RKO (cell line): ENCODE results near the gene SNX4.
"Not testable (repeated sequence)": the region's sequence is repeated elsewhere in the genome, so short reads cannot be mapped to it uniquely, and the experiment has no call there.

Source experiments
- DNase-seq: peaks from one replicate; pipeline ENCODE4 v3.0.0-alpha.2; 2016; ENCODE audit warnings: low spot score

SNX4 gene

GRCh38 chr3:125519678-125520562 is at the start of gene SNX4:
Gene SNX4 (minus strand): TSS chr3:125520202. CDS start chr3:125520172, 30 bp downstream.
- peak; percentile 95 for DNase-seq

- no peak for DNase-seq
These were observed 36.3 kb upstream of the SNX4 start for GRCh38 chr3:125556314-125556713.

- no peak for DNase-seq
These were observed 32.4 kb upstream of the SNX4 start for GRCh38 chr3:125552401-125552800.

- DNase-seq: no peak
These were observed 8.9 kb upstream of the SNX4 start for GRCh38 chr3:125528920-125529319.

- DNase-seq: no peak
These were observed 5.2 kb upstream of the SNX4 start for GRCh38 chr3:125525153-125525552.

- not testable (repeated sequence) for DNase-seq
These were observed 539 bp upstream of the SNX4 start for GRCh38 chr3:125520563-125520919.

GRCh38 chr3:125515421-125515820 is 4.6 kb downstream of the SNX4 start:
- DNase-seq: no peak

- DNase-seq: no peak
These were observed 6.4 kb downstream of the SNX4 start for GRCh38 chr3:125513490-125514115.

GRCh38 chr3:125512135-125512920 is 7.7 kb downstream of the SNX4 start:
- peak; percentile 78 for DNase-seq

- no peak for DNase-seq
These were observed 8.4 kb downstream of the SNX4 start for GRCh38 chr3:125511420-125512118.

- DNase-seq: no peak
These were observed 12.9 kb downstream of the SNX4 start for GRCh38 chr3:125507128-125507527.

GRCh38 chr3:125498630-125499029 is 21.4 kb downstream of the SNX4 start:
- DNase-seq: no peak

- no peak for DNase-seq
These were observed 23.3 kb downstream of the SNX4 start for GRCh38 chr3:125496701-125497100.

GRCh38 chr3:125482406-125482805 is 37.6 kb downstream of the SNX4 start:
- DNase-seq: no peak

GRCh38 chr3:125481786-125482185 is 38.2 kb downstream of the SNX4 start:
- no peak for DNase-seq

- DNase-seq: not testable (repeated sequence)
These were observed 38.6 kb downstream of the SNX4 start for GRCh38 chr3:125481375-125481759.

GRCh38 chr3:125480656-125481374 is 39.2 kb downstream of the SNX4 start:
- no peak for DNase-seq

GRCh38 chr3:125479091-125479490 is 40.9 kb downstream of the SNX4 start:
- DNase-seq: no peak

- DNase-seq: no peak
These were observed 41.7 kb downstream of the SNX4 start for GRCh38 chr3:125478326-125478725.

- no peak for DNase-seq
These were observed 42.3 kb downstream of the SNX4 start for GRCh38 chr3:125477701-125478100.

GRCh38 chr3:125470671-125471070 is 49.3 kb downstream of the SNX4 start:
- no peak for DNase-seq
